ENCODE results near the gene C3orf70.

C3orf70 gene

GRCh38 chr3:185058796-185059195 is 94.1 kb downstream of the C3orf70 start:
- H3K27ac ChIP-seq (ENCODE audit: low read depth, low read length) = no peak overlapping the region
- no peak overlapping the region for H3K4me3 ChIP-seq (ENCODE audit: low read depth in 1 of 2, low read length in 2 of 2)
- H3K9ac ChIP-seq (ENCODE audit: low read depth in 1 of 2, low read length in 2 of 2) = no peak overlapping the region
- peaks cover 3 to 7% of the 10 kb centered on the region in 2 donors for H3K36me3 ChIP-seq (ENCODE audit: control insufficient read depth in 1 of 2, insufficient read depth in 2 of 2, low read length in 2 of 2)
- no peaks in the 10 kb centered on the region for H3K4me1 ChIP-seq (ENCODE audit: control insufficient read depth in 1 of 2, insufficient read depth in 2 of 2, low read length in 2 of 2)
- H3K9me3 ChIP-seq (ENCODE audit: control insufficient read depth in 1 of 2, low read length in 2 of 2) = peaks cover 3 to 10% of the 10 kb centered on the region in 2 donors
- H3K27me3 ChIP-seq (ENCODE audit: control insufficient read depth in 1 of 2, insufficient read depth in 2 of 2, low read length in 2 of 2) = no peaks in the 10 kb centered on the region

GRCh38 chr3:185057829-185058228 is 95.0 kb downstream of the C3orf70 start:
- Histone ChIP-seq H3K9me3 (ENCODE audit: control insufficient read depth in 1 of 2, low read length in 2 of 2) (peaks cover 3 to 10% of the 10 kb centered on the region in 2 donors), H3K9ac (ENCODE audit: low read depth in 1 of 2, low read length in 2 of 2) (no peak overlapping the region), H3K4me1 (ENCODE audit: control insufficient read depth in 1 of 2, insufficient read depth in 2 of 2, low read length in 2 of 2) (no peaks in the 10 kb centered on the region), H3K4me3 (ENCODE audit: low read depth in 1 of 2, low read length in 2 of 2) (no peak overlapping the region), H3K36me3 (ENCODE audit: control insufficient read depth in 1 of 2, insufficient read depth in 2 of 2, low read length in 2 of 2) (peaks cover 3 to 12% of the 10 kb centered on the region in 2 donors), H3K27me3 (ENCODE audit: control insufficient read depth in 1 of 2, insufficient read depth in 2 of 2, low read length in 2 of 2) (no peaks in the 10 kb centered on the region), H3K27ac (ENCODE audit: low read depth, low read length) (no peak overlapping the region)

GRCh38 chr3:185056908-185057307 is 96.0 kb downstream of the C3orf70 start:
- Histone ChIP-seq H3K27ac (ENCODE audit: low read depth, low read length) (no peak overlapping the region), H3K4me1 (ENCODE audit: control insufficient read depth in 1 of 2, insufficient read depth in 2 of 2, low read length in 2 of 2) (no peaks in the 10 kb centered on the region), H3K9ac (ENCODE audit: low read depth in 1 of 2, low read length in 2 of 2) (no peak overlapping the region), H3K4me3 (ENCODE audit: low read depth in 1 of 2, low read length in 2 of 2) (no peak overlapping the region), H3K27me3 (ENCODE audit: control insufficient read depth in 1 of 2, insufficient read depth in 2 of 2, low read length in 2 of 2) (no peaks in the 10 kb centered on the region), H3K36me3 (ENCODE audit: control insufficient read depth in 1 of 2, insufficient read depth in 2 of 2, low read length in 2 of 2) (peaks cover 8 to 21% of the 10 kb centered on the region in 2 donors), H3K9me3 (ENCODE audit: control insufficient read depth in 1 of 2, low read length in 2 of 2) (peaks cover 3 to 10% of the 10 kb centered on the region in 2 donors)

- no peaks in the 10 kb centered on the region for H3K4me1 ChIP-seq (ENCODE audit: control insufficient read depth in 1 of 2, insufficient read depth in 2 of 2, low read length in 2 of 2)
- H3K9me3 ChIP-seq (ENCODE audit: control insufficient read depth in 1 of 2, low read length in 2 of 2) = peaks cover 0 to 6% of the 10 kb centered on the region in 2 donors
- H3K27me3 ChIP-seq (ENCODE audit: control insufficient read depth in 1 of 2, insufficient read depth in 2 of 2, low read length in 2 of 2) = no peaks in the 10 kb centered on the region
- H3K36me3 ChIP-seq (ENCODE audit: control insufficient read depth in 1 of 2, insufficient read depth in 2 of 2, low read length in 2 of 2) = peaks cover 36 to 59% of the 10 kb centered on the region in 2 donors
- no peak overlapping the region for H3K27ac ChIP-seq (ENCODE audit: low read depth, low read length)
- no peak overlapping the region for H3K4me3 ChIP-seq (ENCODE audit: low read depth in 1 of 2, low read length in 2 of 2)
- no peak overlapping the region for H3K9ac ChIP-seq (ENCODE audit: low read depth in 1 of 2, low read length in 2 of 2)
Measured at GRCh38 chr3:185052631-185053030, 100.2 kb downstream of the C3orf70 start.

GRCh38 chr3:185051801-185052200 is 101.1 kb downstream of the C3orf70 start:
- H3K27me3 ChIP-seq (ENCODE audit: control insufficient read depth in 1 of 2, insufficient read depth in 2 of 2, low read length in 2 of 2) = no peaks in the 10 kb centered on the region
- no peak overlapping the region for H3K4me3 ChIP-seq (ENCODE audit: low read depth in 1 of 2, low read length in 2 of 2)
- no peaks in the 10 kb centered on the region for H3K9me3 ChIP-seq (ENCODE audit: control insufficient read depth in 1 of 2, low read length in 2 of 2)
- no peak overlapping the region for H3K27ac ChIP-seq (ENCODE audit: low read depth, low read length)
- peaks cover 36 to 59% of the 10 kb centered on the region in 2 donors for H3K36me3 ChIP-seq (ENCODE audit: control insufficient read depth in 1 of 2, insufficient read depth in 2 of 2, low read length in 2 of 2)
- no peak overlapping the region for H3K9ac ChIP-seq (ENCODE audit: low read depth in 1 of 2, low read length in 2 of 2)
- H3K4me1 ChIP-seq (ENCODE audit: control insufficient read depth in 1 of 2, insufficient read depth in 2 of 2, low read length in 2 of 2) = peaks cover 4 to 5% of the 10 kb centered on the region in 2 donors

GRCh38 chr3:185049710-185050109 is 103.2 kb downstream of the C3orf70 start:
- Histone ChIP-seq H3K9me3 (ENCODE audit: control insufficient read depth in 1 of 2, low read length in 2 of 2) (no peaks in the 10 kb centered on the region), H3K4me1 (ENCODE audit: control insufficient read depth in 1 of 2, insufficient read depth in 2 of 2, low read length in 2 of 2) (peaks cover 21 to 25% of the 10 kb centered on the region in 2 donors), H3K27me3 (ENCODE audit: control insufficient read depth in 1 of 2, insufficient read depth in 2 of 2, low read length in 2 of 2) (no peaks in the 10 kb centered on the region), H3K9ac (ENCODE audit: low read depth in 1 of 2, low read length in 2 of 2) (no peak overlapping the region), H3K4me3 (ENCODE audit: low read depth in 1 of 2, low read length in 2 of 2) (no peak overlapping the region), H3K36me3 (ENCODE audit: control insufficient read depth in 1 of 2, insufficient read depth in 2 of 2, low read length in 2 of 2) (peaks cover 33 to 59% of the 10 kb centered on the region in 2 donors), H3K27ac (ENCODE audit: low read depth, low read length) (no peak overlapping the region)

- Histone ChIP-seq H3K27me3 (ENCODE audit: control insufficient read depth in 1 of 2, insufficient read depth in 2 of 2, low read length in 2 of 2) (no peaks in the 10 kb centered on the region), H3K9me3 (ENCODE audit: control insufficient read depth in 1 of 2, low read length in 2 of 2) (no peaks in the 10 kb centered on the region), H3K9ac (ENCODE audit: low read depth in 1 of 2, low read length in 2 of 2) (no peak overlapping the region), H3K4me1 (ENCODE audit: control insufficient read depth in 1 of 2, insufficient read depth in 2 of 2, low read length in 2 of 2) (peaks cover 25 to 31% of the 10 kb centered on the region in 2 donors), H3K36me3 (ENCODE audit: control insufficient read depth in 1 of 2, insufficient read depth in 2 of 2, low read length in 2 of 2) (peaks cover 28 to 35% of the 10 kb centered on the region in 2 donors), H3K4me3 (ENCODE audit: low read depth in 1 of 2, low read length in 2 of 2) (peak overlapping the region in 1 of 2 donors; percentile 25), H3K27ac (ENCODE audit: low read depth, low read length) (peak overlapping the region; percentile 26)
Measured at GRCh38 chr3:185046603-185047002, 106.3 kb downstream of the C3orf70 start.

GRCh38 chr3:185046164-185046515 is 106.7 kb downstream of the C3orf70 start:
- H3K27me3 ChIP-seq (ENCODE audit: control insufficient read depth in 1 of 2, insufficient read depth in 2 of 2, low read length in 2 of 2) = no peaks in the 10 kb centered on the region
- peaks cover 25 to 31% of the 10 kb centered on the region in 2 donors for H3K4me1 ChIP-seq (ENCODE audit: control insufficient read depth in 1 of 2, insufficient read depth in 2 of 2, low read length in 2 of 2)
- peaks cover 23 to 30% of the 10 kb centered on the region in 2 donors for H3K36me3 ChIP-seq (ENCODE audit: control insufficient read depth in 1 of 2, insufficient read depth in 2 of 2, low read length in 2 of 2)
- H3K9me3 ChIP-seq (ENCODE audit: control insufficient read depth in 1 of 2, low read length in 2 of 2) = no peaks in the 10 kb centered on the region
- H3K9ac ChIP-seq (ENCODE audit: low read depth in 1 of 2, low read length in 2 of 2) = no peak overlapping the region
- H3K27ac ChIP-seq (ENCODE audit: low read depth, low read length) = peak overlapping the region; percentile 26
- H3K4me3 ChIP-seq (ENCODE audit: low read depth in 1 of 2, low read length in 2 of 2) = peak overlapping the region; percentile 25 to 26

GRCh38 chr3:185042312-185043050 is 110.4 kb downstream of the C3orf70 start:
- H3K9me3 ChIP-seq (ENCODE audit: control insufficient read depth in 1 of 2, low read length in 2 of 2) = no peaks in the 10 kb centered on the region

GRCh38 chr3:185041540-185041939 is 111.3 kb downstream of the C3orf70 start:
- Histone ChIP-seq H3K4me1 (ENCODE audit: control insufficient read depth in 1 of 2, insufficient read depth in 2 of 2, low read length in 2 of 2) (peaks cover 18 to 24% of the 10 kb centered on the region in 2 donors), H3K9ac (ENCODE audit: low read depth in 1 of 2, low read length in 2 of 2) (no peak overlapping the region), H3K9me3 (ENCODE audit: control insufficient read depth in 1 of 2, low read length in 2 of 2) (no peaks in the 10 kb centered on the region), H3K27me3 (ENCODE audit: control insufficient read depth in 1 of 2, insufficient read depth in 2 of 2, low read length in 2 of 2) (no peaks in the 10 kb centered on the region), H3K36me3 (ENCODE audit: control insufficient read depth in 1 of 2, insufficient read depth in 2 of 2, low read length in 2 of 2) (peaks cover 0 to 7% of the 10 kb centered on the region in 2 donors), H3K27ac (ENCODE audit: low read depth, low read length) (no peak overlapping the region), H3K4me3 (ENCODE audit: low read depth in 1 of 2, low read length in 2 of 2) (no peak overlapping the region)

More at GRCh38 chr3:185042312-185043050, 110.4 kb downstream of the C3orf70 start:
- Histone ChIP-seq H3K36me3 (ENCODE audit: control insufficient read depth in 1 of 2, insufficient read depth in 2 of 2, low read length in 2 of 2) (peaks cover 0 to 7% of the 10 kb centered on the region in 2 donors), H3K4me1 (ENCODE audit: control insufficient read depth in 1 of 2, insufficient read depth in 2 of 2, low read length in 2 of 2) (peaks cover 25 to 31% of the 10 kb centered on the region in 2 donors), H3K27me3 (ENCODE audit: control insufficient read depth in 1 of 2, insufficient read depth in 2 of 2, low read length in 2 of 2) (no peaks in the 10 kb centered on the region), H3K4me3 (ENCODE audit: low read depth in 1 of 2, low read length in 2 of 2) (no peak overlapping the region), H3K27ac (ENCODE audit: low read depth, low read length) (no peak overlapping the region), H3K9ac (ENCODE audit: low read depth in 1 of 2, low read length in 2 of 2) (no peak overlapping the region)

All from duodenal mucosa (tissue), 2 donors.